H9 (cell line): ENCODE results near the gene S1PR5. TPM values are rescaled to one million over a fixed set of nuclear protein-coding genes. Genes with fewer than 3 reads are reported as not detected.
A peak's percentile ranks its signal among the peaks of the same experiment; 100 is the strongest.

Source experiments
- DNase-seq: peaks from one replicate; pipeline ENCODE4 v3.0.0-alpha.2; 2017
- H2AFZ ChIP-seq: one replicate; pipeline ENCODE4 v1.6.1; 2013; ENCODE audit warnings: mild to moderate bottlenecking, low read length, control low read depth, moderate library complexity
- H2AK5ac ChIP-seq: 2 replicates; pipeline ENCODE4 v1.6.1; 2013; ENCODE audit warnings: low read length, control low read depth, mixed read lengths; ENCODE audit not compliant: insufficient read length
- H2BK120ac ChIP-seq: one replicate; pipeline ENCODE4 v1.6.1; 2013; ENCODE audit warnings: low read depth, mild to moderate bottlenecking, low read length, control low read depth, inconsistent platforms; ENCODE audit not compliant: poor library complexity, severe bottlenecking
- H2BK12ac ChIP-seq: 2 replicates; pipeline ENCODE4 v1.6.1; 2013; ENCODE audit warnings: low read length, control low read depth, mixed read lengths, low read depth; ENCODE audit not compliant: insufficient read length
- H2BK15ac ChIP-seq: 2 replicates; pipeline ENCODE4 v1.6.1; 2013; ENCODE audit warnings: low read depth, low read length, control low read depth
- H2BK20ac ChIP-seq: one replicate; pipeline ENCODE4 v1.6.1; 2013; ENCODE audit warnings: low read depth, mild to moderate bottlenecking, low read length, control low read depth, inconsistent platforms; ENCODE audit not compliant: poor library complexity, severe bottlenecking
- H2BK5ac ChIP-seq: 2 replicates; pipeline ENCODE4 v1.6.1; 2013; ENCODE audit warnings: low read length, control low read depth, mixed read lengths; ENCODE audit not compliant: insufficient read length
- H3K14ac ChIP-seq: 2 replicates; pipeline ENCODE4 v1.6.1; 2013; ENCODE audit warnings: low read length, control low read depth; ENCODE audit not compliant: insufficient read depth
- H3K18ac ChIP-seq: 2 replicates; pipeline ENCODE4 v1.6.1; 2013; ENCODE audit warnings: low read depth, mild to moderate bottlenecking, mixed read lengths, low read length, control low read depth; ENCODE audit not compliant: insufficient read length
- H3K23ac ChIP-seq: 2 replicates; pipeline ENCODE4 v1.6.1; 2013; ENCODE audit warnings: low read length, control low read depth, mixed read lengths, low read depth; ENCODE audit not compliant: insufficient read length
- H3K23me2 ChIP-seq: 2 replicates; pipeline ENCODE4 v1.6.1; 2013; ENCODE audit warnings: low read depth, mild to moderate bottlenecking, mixed read lengths, low read length, control low read depth; ENCODE audit not compliant: insufficient read length, poor library complexity, severe bottlenecking
- H3K27ac ChIP-seq: 2 replicates; pipeline ENCODE4 v1.5.1; 2013; ENCODE audit warnings: low read length, control low read depth, mixed read lengths, low read depth; ENCODE audit not compliant: insufficient read length
- H3K27me3 ChIP-seq: 2 replicates; pipeline ENCODE4 v1.6.1; 2013; ENCODE audit warnings: low read length, control low read depth, inconsistent platforms; ENCODE audit not compliant: insufficient read depth
- H3K4ac ChIP-seq: 2 replicates; pipeline ENCODE4 v1.6.1; 2013; ENCODE audit warnings: low read depth, mild to moderate bottlenecking, control low read depth, inconsistent platforms, low read length, moderate library complexity
- H3K4me1 ChIP-seq: 2 replicates; pipeline ENCODE4 v1.6.1; 2013; ENCODE audit warnings: low read length, control low read depth, inconsistent platforms; ENCODE audit not compliant: insufficient read depth
- H3K4me2 ChIP-seq: 2 replicates; pipeline ENCODE4 v1.6.1; 2013; ENCODE audit warnings: low read length, control low read depth, mixed read lengths; ENCODE audit not compliant: insufficient read length, insufficient read depth
- H3K56ac ChIP-seq: 2 replicates; pipeline ENCODE4 v1.6.1; 2013; ENCODE audit warnings: low read depth, mild to moderate bottlenecking, mixed read lengths, low read length, control low read depth; ENCODE audit not compliant: insufficient read length
- H3K79me1 ChIP-seq: 2 replicates; pipeline ENCODE4 v1.6.1; 2013; ENCODE audit warnings: low read depth, mild to moderate bottlenecking, moderate library complexity, low read length, control low read depth, inconsistent platforms; ENCODE audit not compliant: insufficient read depth, poor library complexity, severe bottlenecking
- H3K79me2 ChIP-seq: 2 replicates; pipeline ENCODE4 v1.6.1; 2013; ENCODE audit warnings: low read length, control low read depth, inconsistent platforms; ENCODE audit not compliant: insufficient read depth
- H3K9ac ChIP-seq: 2 replicates; pipeline ENCODE4 v1.6.1; 2013; ENCODE audit warnings: low read length, control low read depth, mixed read lengths; ENCODE audit not compliant: insufficient read length; ENCODE audit errors: extremely low read depth
- H3K9me3 ChIP-seq: one replicate; pipeline ENCODE4 v1.6.1; 2013; ENCODE audit warnings: low read depth, low read length, inconsistent platforms; ENCODE audit not compliant: control insufficient read depth
- H3T11ph ChIP-seq: one replicate; pipeline ENCODE4 v1.6.1; 2013; ENCODE audit warnings: mild to moderate bottlenecking, low read length, control low read depth, inconsistent platforms
- H4K20me1 ChIP-seq: one replicate; pipeline ENCODE4 v1.6.1; 2013; ENCODE audit not compliant: control insufficient read depth, insufficient read length, insufficient read depth
- H4K5ac ChIP-seq: 2 replicates; pipeline ENCODE4 v1.6.1; 2013; ENCODE audit warnings: low read depth, mild to moderate bottlenecking, mixed read lengths, low read length, control low read depth; ENCODE audit not compliant: insufficient read length
- H4K8ac ChIP-seq: replicated peaks from 2 replicates; pipeline ENCODE4 v1.6.1; 2013; ENCODE audit warnings: low read length, control low read depth, mixed read lengths, low read depth; ENCODE audit not compliant: insufficient read length
- H4K91ac ChIP-seq: 2 replicates; pipeline ENCODE4 v1.6.1; 2013; ENCODE audit warnings: low read depth, mild to moderate bottlenecking, moderate library complexity, mixed read lengths, low read length, control low read depth; ENCODE audit not compliant: insufficient read length
- H3K27ac Mint-ChIP-seq, 3 experiments: 2 replicates in 2 of 3; 3 replicates in 1 of 3; pipeline ENCODE4 v1.8.0; 2020 to 2021; ENCODE audit warnings: mixed read lengths in 3 of 3, mild to moderate bottlenecking in 1 of 3, moderate library complexity in 1 of 3
- H3K27me3 Mint-ChIP-seq: 2 replicates; pipeline ENCODE4 v1.8.0; 2021; ENCODE audit warnings: low read depth, mild to moderate bottlenecking, moderate library complexity, mixed read lengths
- H3K36me3 Mint-ChIP-seq, 3 experiments: 2 replicates in 2 of 3; 3 replicates in 1 of 3; pipeline ENCODE4 v1.8.0; 2020 to 2021; ENCODE audit warnings: low read depth in 3 of 3, mixed read lengths in 3 of 3; ENCODE audit not compliant: insufficient read depth in 1 of 3
- H3K4me1 Mint-ChIP-seq, 2 experiments: 2 replicates each; pipeline ENCODE4 v1.8.0; 2020; ENCODE audit warnings: mixed read lengths in 2 of 2
- H3K4me3 Mint-ChIP-seq, 2 experiments: 2 replicates in 1 of 2; 3 replicates in 1 of 2; pipeline ENCODE4 v1.8.0; 2020 to 2021; ENCODE audit warnings: mild to moderate bottlenecking in 2 of 2, mixed read lengths in 2 of 2, moderate library complexity in 1 of 2
- H3K9me3 Mint-ChIP-seq, 2 experiments: 2 replicates in 1 of 2; 3 replicates in 1 of 2; pipeline ENCODE4 v1.8.0; 2020; ENCODE audit warnings: mild to moderate bottlenecking in 2 of 2, mixed read lengths in 2 of 2, moderate library complexity in 1 of 2
- WGBS: extraction: QIAGEN DNeasy Blood & Tissue Kit; methylation state at CpG from one replicate; pipeline ENCODE4 v1.1.7; 2013; ENCODE audit warnings: missing lambda C conversion rate, low lambda C conversion rate, mixed read lengths; ENCODE audit not compliant: insufficient read length; ENCODE audit errors: extremely low coverage; 5-methylcytosine and 5-hydroxymethylcytosine counted together
- total RNA-seq: library from RNA; stranded (reverse); gene quantifications from 2 replicates; pipeline ENCODE4 v1.2.1, GENCODE V29; 2021
- TF ChIP-seq, protein P1 (sequence below): fragments of 200-600 bp; sonication (generic); conservative IDR thresholded peaks from 3 replicates; pipeline ENCODE4 v1.8.0; 2021; ENCODE audit warnings: antibody characterized with exemption, mild to moderate bottlenecking

S1PR5 gene
- total RNA-seq, 1 experiment from 2014 or later, result 8.1 TPM

DNA sequence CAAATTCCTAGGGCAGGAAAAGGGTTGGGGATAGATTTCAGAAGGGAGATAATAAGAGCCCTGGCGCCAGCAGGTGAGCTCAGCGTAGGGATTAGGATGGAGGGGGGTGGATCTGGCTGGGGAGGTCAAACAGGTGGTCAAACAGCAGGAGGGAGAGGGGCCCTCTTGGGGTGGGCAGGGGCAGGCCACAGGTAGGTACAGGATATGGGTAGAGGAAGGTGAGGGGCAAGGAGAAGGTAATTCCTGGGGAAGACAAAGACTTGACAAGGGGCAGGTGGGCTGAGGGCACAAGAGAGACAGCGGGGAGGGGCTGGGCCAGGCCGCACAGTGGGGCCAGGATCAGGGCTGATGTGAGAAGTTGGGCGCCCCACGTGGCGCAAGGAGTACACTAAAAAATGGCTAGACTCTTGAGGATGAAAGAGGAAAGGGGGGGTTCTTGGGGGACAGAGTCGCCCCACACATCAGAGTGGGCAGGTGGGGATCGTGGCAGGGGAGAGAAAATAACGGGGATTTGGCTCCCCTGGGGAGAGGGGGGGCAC, 47.9 kb upstream of the S1PR5 start:
- peak; percentile 53 for DNase-seq
- Histone ChIP-seq H3K56ac (no peak overlapping the region), H3T11ph (no peak overlapping the region), H2BK15ac (no peak overlapping the region), H4K91ac (no peak overlapping the region), H4K8ac (no peak overlapping the region), H3K9ac (peak overlapping the region; percentile 56), H2BK12ac (no peak overlapping the region), H3K23ac (no peak overlapping the region), H2BK20ac (no peak overlapping the region), H3K14ac (peak overlapping the region; percentile 54; the same call in 1 of the 2 replicates), H3K4ac (no peak overlapping the region), H2BK5ac (no peak overlapping the region), H4K20me1 (no peaks in the 10 kb centered on the region), H4K5ac (no peak overlapping the region), H3K4me1 (no peaks in the 10 kb centered on the region), H3K4me2 (peak overlapping the region; percentile 45), H2AK5ac (no peak overlapping the region), H3K27ac (no peak overlapping the region), H2AFZ (no peak overlapping the region), H3K9me3 (no peaks in the 10 kb centered on the region), H3K79me1 (no peaks in the 10 kb centered on the region), H3K18ac (no peak overlapping the region), H2BK120ac (no peak overlapping the region), H3K23me2 (peaks cover 10% of the 10 kb centered on the region), H3K27me3 (no peaks in the 10 kb centered on the region), H3K79me2 (no peaks in the 10 kb centered on the region)
- peak overlapping the region; percentile 94 to 99 (median 99) for H3K27ac Mint-ChIP-seq
- peak overlapping the region; percentile 97 to 99 for H3K4me3 Mint-ChIP-seq
- H3K4me1 Mint-ChIP-seq, result peaks cover 31 to 33% of the 10 kb centered on the region in 2 experiments
- peaks cover 20 to 28% (median 22%) of the 10 kb centered on the region in 3 experiments; a peak in 6 of 7 replicates for H3K36me3 Mint-ChIP-seq
- H3K27me3 Mint-ChIP-seq, result peaks cover 16% of the 10 kb centered on the region
- TF ChIP-seq, protein P1, sequence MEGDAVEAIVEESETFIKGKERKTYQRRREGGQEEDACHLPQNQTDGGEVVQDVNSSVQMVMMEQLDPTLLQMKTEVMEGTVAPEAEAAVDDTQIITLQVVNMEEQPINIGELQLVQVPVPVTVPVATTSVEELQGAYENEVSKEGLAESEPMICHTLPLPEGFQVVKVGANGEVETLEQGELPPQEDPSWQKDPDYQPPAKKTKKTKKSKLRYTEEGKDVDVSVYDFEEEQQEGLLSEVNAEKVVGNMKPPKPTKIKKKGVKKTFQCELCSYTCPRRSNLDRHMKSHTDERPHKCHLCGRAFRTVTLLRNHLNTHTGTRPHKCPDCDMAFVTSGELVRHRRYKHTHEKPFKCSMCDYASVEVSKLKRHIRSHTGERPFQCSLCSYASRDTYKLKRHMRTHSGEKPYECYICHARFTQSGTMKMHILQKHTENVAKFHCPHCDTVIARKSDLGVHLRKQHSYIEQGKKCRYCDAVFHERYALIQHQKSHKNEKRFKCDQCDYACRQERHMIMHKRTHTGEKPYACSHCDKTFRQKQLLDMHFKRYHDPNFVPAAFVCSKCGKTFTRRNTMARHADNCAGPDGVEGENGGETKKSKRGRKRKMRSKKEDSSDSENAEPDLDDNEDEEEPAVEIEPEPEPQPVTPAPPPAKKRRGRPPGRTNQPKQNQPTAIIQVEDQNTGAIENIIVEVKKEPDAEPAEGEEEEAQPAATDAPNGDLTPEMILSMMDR, result 0 out of 3 replicates have a peak, but pooled peaks have one; percentile 14
- H3K9me3 Mint-ChIP-seq, result no peaks in the 10 kb centered on the region
- no CpG with 5 or more reads among the region's 10 CpGs for WGBS
